Measurements from ENCODE around the gene ELK3. TPM values are rescaled to one million over a fixed set of nuclear protein-coding genes. Genes with fewer than 3 reads are reported as not detected.

Gene ELK3
- total RNA-seq, 2 donors from 2014 or later = 15.1 to 16.3 TPM

- peaks cover 0 to 8% of the 10 kb centered on the region in 2 donors for H3K9me3 ChIP-seq
- no peaks in the 10 kb centered on the region for H3K27me3 ChIP-seq
- no peaks in the 10 kb centered on the region for H3K36me3 ChIP-seq
- DNase-seq (ENCODE audit: low spot score) = no peak
- TF ChIP-seq CTCF (IDR thresholded peaks at IDR 0.05) = no peak
- no peak overlapping the region for H3K27ac ChIP-seq
- H3K4me3 ChIP-seq = no peak overlapping the region
- H3K4me1 ChIP-seq = no peaks in the 10 kb centered on the region
These were observed 17.6 kb upstream of the ELK3 start for GRCh38 chr12:96176575-96176974.

- TF ChIP-seq CTCF (IDR thresholded peaks at IDR 0.05) = no peak
- H3K4me3 ChIP-seq = no peak overlapping the region
- H3K4me1 ChIP-seq = no peaks in the 10 kb centered on the region
- H3K36me3 ChIP-seq = no peaks in the 10 kb centered on the region
- H3K9me3 ChIP-seq = peaks cover 0 to 8% of the 10 kb centered on the region in 2 donors
- no peaks in the 10 kb centered on the region for H3K27me3 ChIP-seq
- H3K27ac ChIP-seq = no peak overlapping the region
- DNase-seq (ENCODE audit: low spot score) = no peak
These were observed 17.2 kb upstream of the ELK3 start for GRCh38 chr12:96177013-96177412.

GRCh38 chr12:96183734-96184370 is 10.3 kb upstream of the ELK3 start:
- Histone ChIP-seq H3K36me3 (no peaks in the 10 kb centered on the region), H3K4me3 (no peak overlapping the region), H3K27ac (no peak overlapping the region), H3K27me3 (no peaks in the 10 kb centered on the region), H3K9me3 (no peaks in the 10 kb centered on the region), H3K4me1 (no peaks in the 10 kb centered on the region)
- TF ChIP-seq CTCF (IDR thresholded peaks at IDR 0.05) = no peak
- no peak for DNase-seq (ENCODE audit: low spot score)

GRCh38 chr12:96185914-96186313 is 8.3 kb upstream of the ELK3 start:
- no peak for DNase-seq (ENCODE audit: low spot score)
- no peak for TF ChIP-seq CTCF (IDR thresholded peaks at IDR 0.05)
- Histone ChIP-seq H3K27me3 (no peaks in the 10 kb centered on the region), H3K27ac (no peak overlapping the region), H3K4me1 (no peaks in the 10 kb centered on the region), H3K9me3 (no peaks in the 10 kb centered on the region), H3K36me3 (no peaks in the 10 kb centered on the region), H3K4me3 (no peak overlapping the region)

- TF ChIP-seq CTCF (IDR thresholded peaks at IDR 0.05) = no peak
- H3K4me1 ChIP-seq = no peaks in the 10 kb centered on the region
- no peak overlapping the region for H3K4me3 ChIP-seq
- no peaks in the 10 kb centered on the region for H3K36me3 ChIP-seq
- no peak for DNase-seq (ENCODE audit: low spot score)
- H3K27ac ChIP-seq = no peak overlapping the region
- H3K9me3 ChIP-seq = no peaks in the 10 kb centered on the region
- no peaks in the 10 kb centered on the region for H3K27me3 ChIP-seq
These were observed 7.4 kb upstream of the ELK3 start for GRCh38 chr12:96186607-96187301.

Measured in right atrium auricular region (tissue), 2 donors.